Panc1 (cell line): ENCODE data around the gene ILDR2. TPM values are rescaled to one million over a fixed set of nuclear protein-coding genes. Genes with fewer than 3 reads are reported as not detected.

Experiments used
- ATAC-seq: fragments of 200-7000 bp; cut with Tn5 transposase; 2 replicates; pipeline ENCODE4 v1.9.1; 2020; ENCODE audit warnings: mild to moderate bottlenecking, moderate library complexity
- BruUV-seq: library from RNA; stranded (reverse); fragments of 400-500 nt; replicated peaks from 2 replicates; lab custom pipeline; 2021; lab: Mats Ljungman, UMichigan
- CTCF ChIA-PET: fragments of 300-600 bp; sonication (Branson Sonifier 250); formaldehyde crosslinking; loops from one replicate; lab custom pipeline; 2022; ENCODE audit warnings: antibody characterized with exemption; lab: Charles Lee
- POLR2A ChIA-PET: fragments of 300-600 bp; sonication (Branson Sonifier 250); formaldehyde crosslinking; loops from one replicate; lab custom pipeline; 2022; ENCODE audit warnings: antibody characterized with exemption; lab: Charles Lee
- DNase-seq: peaks from one replicate; pipeline ENCODE4 v3.0.0-alpha.2; 2010; ENCODE audit warnings: low read depth, low spot score
- H3K27ac ChIP-seq: 2 replicates; pipeline ENCODE4 v1.5.1; 2011; ENCODE audit warnings: mild to moderate bottlenecking, low read length, inconsistent platforms
- H3K27me3 ChIP-seq: fragments of 200-500 bp; sonication (Bioruptor generic); 2 replicates; pipeline ENCODE4 v1.6.0; 2014; ENCODE audit warnings: low read length, inconsistent platforms; ENCODE audit not compliant: control insufficient read depth, insufficient read depth
- H3K36me3 ChIP-seq: fragments of 200-500 bp; sonication (Bioruptor generic); 2 replicates; pipeline ENCODE4 v1.5.1; 2014; ENCODE audit warnings: inconsistent platforms, mild to moderate bottlenecking, low read length, moderate library complexity; ENCODE audit not compliant: control insufficient read depth, insufficient read depth
- H3K4me1 ChIP-seq: 2 replicates; pipeline ENCODE4 v1.5.1; 2011; ENCODE audit warnings: inconsistent platforms, mild to moderate bottlenecking, low read length, moderate library complexity; ENCODE audit not compliant: control insufficient read depth, insufficient read depth
- H3K4me3 ChIP-seq, 2 experiments: 2 replicates each; pipeline ENCODE4 v1.5.1; 2011 to 2012; ENCODE audit warnings: low read depth in 2 of 2, low read length in 2 of 2, mild to moderate bottlenecking in 2 of 2, inconsistent platforms in 1 of 2, moderate library complexity in 1 of 2
- H3K9me3 ChIP-seq: fragments of 200-500 bp; sonication (Bioruptor generic); 2 replicates; pipeline ENCODE4 v1.5.1; 2014; ENCODE audit warnings: low read depth, mild to moderate bottlenecking, inconsistent platforms, low read length, moderate library complexity; ENCODE audit not compliant: control insufficient read depth, insufficient read depth
- POLR2AphosphoS5 ChIP-seq: IDR thresholded peaks from 2 replicates; pipeline ENCODE4 v1.6.1; 2012; ENCODE audit warnings: mild to moderate bottlenecking, low read depth, low read length, moderate library complexity
- SIN3A ChIP-seq: IDR thresholded peaks from 2 replicates; pipeline ENCODE4 v1.6.1; 2012; ENCODE audit warnings: low read depth, mild to moderate bottlenecking, low read length, moderate library complexity, borderline replicate concordance; ENCODE audit not compliant: insufficient read depth
- TCF7L2 ChIP-seq: IDR thresholded peaks from 2 replicates; pipeline ENCODE4 v1.6.1; 2011; ENCODE audit warnings: mild to moderate bottlenecking, low read depth, low read length, inconsistent platforms
- in situ Hi-C: cut with HindIII; loops from 2 replicates; pipeline ENCODE4 v1.10.0; 2016; ENCODE audit warnings: low sequenced_read_pairs, low pct_unique_long_range_greater_than_20kb
- intact Hi-C: fragments of 100-400 bp; cut with micrococcal nuclease; formaldehyde crosslinking; loops from one replicate; pipeline ENCODE4 v1.10.0; 2022; ENCODE audit not compliant: unreplicated experiment
- total RNA-seq: library from RNA; stranded (reverse); gene quantifications from one replicate; pipeline ENCODE4 v1.2.1, GENCODE V29; 2021; ENCODE audit not compliant: unreplicated experiment
- TF ChIP-seq, protein P1 (sequence below): fragments of 450-650 bp; IDR thresholded peaks from 2 replicates; pipeline ENCODE4 v1.5.1; 2017; ENCODE audit warnings: mild to moderate bottlenecking
- TF ChIP-seq, protein P2 (sequence below), 2 experiments: IDR thresholded peaks; 2 replicates each; pipeline ENCODE4 v1.6.1; 2011 to 2012; ENCODE audit warnings: low read depth in 2 of 2, control low read depth in 1 of 2, low read length in 1 of 2, mild to moderate bottlenecking in 1 of 2, moderate library complexity in 1 of 2; ENCODE audit not compliant: insufficient read depth in 1 of 2

The ILDR2 gene
- total RNA-seq, 1 experiment from 2014 or later, result 0.08 TPM

DNA sequence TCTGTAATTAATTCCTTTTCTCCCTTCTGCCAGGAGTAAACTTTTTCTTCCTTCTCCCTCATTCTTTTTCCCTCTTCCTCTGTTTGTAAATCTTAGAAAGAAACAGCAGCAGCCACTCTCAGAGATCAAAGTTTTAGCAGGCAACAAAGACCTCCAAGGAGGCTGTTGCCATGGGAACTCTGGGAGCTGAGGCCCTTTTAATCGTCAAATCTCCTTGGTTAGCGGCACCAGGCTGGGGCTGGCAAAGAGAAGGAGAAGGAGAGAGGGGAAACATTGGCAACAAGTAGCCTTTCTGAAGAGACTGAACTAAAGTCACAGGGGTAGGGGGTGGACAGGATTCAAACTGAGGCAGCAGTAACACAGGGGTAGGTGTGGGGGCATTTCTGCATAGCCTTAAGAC lies 25.2 kb downstream of the ILDR2 start:
- TF ChIP-seq SIN3A, result no peak
- TF ChIP-seq POLR2AphosphoS5, result no peak
- TF ChIP-seq, protein P1, sequence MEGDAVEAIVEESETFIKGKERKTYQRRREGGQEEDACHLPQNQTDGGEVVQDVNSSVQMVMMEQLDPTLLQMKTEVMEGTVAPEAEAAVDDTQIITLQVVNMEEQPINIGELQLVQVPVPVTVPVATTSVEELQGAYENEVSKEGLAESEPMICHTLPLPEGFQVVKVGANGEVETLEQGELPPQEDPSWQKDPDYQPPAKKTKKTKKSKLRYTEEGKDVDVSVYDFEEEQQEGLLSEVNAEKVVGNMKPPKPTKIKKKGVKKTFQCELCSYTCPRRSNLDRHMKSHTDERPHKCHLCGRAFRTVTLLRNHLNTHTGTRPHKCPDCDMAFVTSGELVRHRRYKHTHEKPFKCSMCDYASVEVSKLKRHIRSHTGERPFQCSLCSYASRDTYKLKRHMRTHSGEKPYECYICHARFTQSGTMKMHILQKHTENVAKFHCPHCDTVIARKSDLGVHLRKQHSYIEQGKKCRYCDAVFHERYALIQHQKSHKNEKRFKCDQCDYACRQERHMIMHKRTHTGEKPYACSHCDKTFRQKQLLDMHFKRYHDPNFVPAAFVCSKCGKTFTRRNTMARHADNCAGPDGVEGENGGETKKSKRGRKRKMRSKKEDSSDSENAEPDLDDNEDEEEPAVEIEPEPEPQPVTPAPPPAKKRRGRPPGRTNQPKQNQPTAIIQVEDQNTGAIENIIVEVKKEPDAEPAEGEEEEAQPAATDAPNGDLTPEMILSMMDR, result no peak
- TF ChIP-seq, protein P2, sequence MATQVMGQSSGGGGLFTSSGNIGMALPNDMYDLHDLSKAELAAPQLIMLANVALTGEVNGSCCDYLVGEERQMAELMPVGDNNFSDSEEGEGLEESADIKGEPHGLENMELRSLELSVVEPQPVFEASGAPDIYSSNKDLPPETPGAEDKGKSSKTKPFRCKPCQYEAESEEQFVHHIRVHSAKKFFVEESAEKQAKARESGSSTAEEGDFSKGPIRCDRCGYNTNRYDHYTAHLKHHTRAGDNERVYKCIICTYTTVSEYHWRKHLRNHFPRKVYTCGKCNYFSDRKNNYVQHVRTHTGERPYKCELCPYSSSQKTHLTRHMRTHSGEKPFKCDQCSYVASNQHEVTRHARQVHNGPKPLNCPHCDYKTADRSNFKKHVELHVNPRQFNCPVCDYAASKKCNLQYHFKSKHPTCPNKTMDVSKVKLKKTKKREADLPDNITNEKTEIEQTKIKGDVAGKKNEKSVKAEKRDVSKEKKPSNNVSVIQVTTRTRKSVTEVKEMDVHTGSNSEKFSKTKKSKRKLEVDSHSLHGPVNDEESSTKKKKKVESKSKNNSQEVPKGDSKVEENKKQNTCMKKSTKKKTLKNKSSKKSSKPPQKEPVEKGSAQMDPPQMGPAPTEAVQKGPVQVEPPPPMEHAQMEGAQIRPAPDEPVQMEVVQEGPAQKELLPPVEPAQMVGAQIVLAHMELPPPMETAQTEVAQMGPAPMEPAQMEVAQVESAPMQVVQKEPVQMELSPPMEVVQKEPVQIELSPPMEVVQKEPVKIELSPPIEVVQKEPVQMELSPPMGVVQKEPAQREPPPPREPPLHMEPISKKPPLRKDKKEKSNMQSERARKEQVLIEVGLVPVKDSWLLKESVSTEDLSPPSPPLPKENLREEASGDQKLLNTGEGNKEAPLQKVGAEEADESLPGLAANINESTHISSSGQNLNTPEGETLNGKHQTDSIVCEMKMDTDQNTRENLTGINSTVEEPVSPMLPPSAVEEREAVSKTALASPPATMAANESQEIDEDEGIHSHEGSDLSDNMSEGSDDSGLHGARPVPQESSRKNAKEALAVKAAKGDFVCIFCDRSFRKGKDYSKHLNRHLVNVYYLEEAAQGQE (IDR thresholded peaks at IDR 0.05; ENCODE audit: insufficient read depth in 1 of 2, low read depth in 2 of 2, low read length in 1 of 2), result no peak
- no peak for TF ChIP-seq TCF7L2
- H3K4me3 ChIP-seq, result no peak overlapping the region
- peaks cover 27% of the 10 kb centered on the region for H3K27me3 ChIP-seq
- no peak overlapping the region for H3K27ac ChIP-seq
- ChIA-PET CTCF (no interaction called here), POLR2A (no interaction called here)
- intact Hi-C loops (no loop called here), in situ Hi-C loops (no loop called here)
- H3K4me1 ChIP-seq, result no peaks in the 10 kb centered on the region
- ATAC-seq, result no peak
- no peaks in the 10 kb centered on the region for H3K36me3 ChIP-seq
- no TSS peak for BruUV-seq
- no peak for DNase-seq
- no peaks in the 10 kb centered on the region for H3K9me3 ChIP-seq

DNA sequence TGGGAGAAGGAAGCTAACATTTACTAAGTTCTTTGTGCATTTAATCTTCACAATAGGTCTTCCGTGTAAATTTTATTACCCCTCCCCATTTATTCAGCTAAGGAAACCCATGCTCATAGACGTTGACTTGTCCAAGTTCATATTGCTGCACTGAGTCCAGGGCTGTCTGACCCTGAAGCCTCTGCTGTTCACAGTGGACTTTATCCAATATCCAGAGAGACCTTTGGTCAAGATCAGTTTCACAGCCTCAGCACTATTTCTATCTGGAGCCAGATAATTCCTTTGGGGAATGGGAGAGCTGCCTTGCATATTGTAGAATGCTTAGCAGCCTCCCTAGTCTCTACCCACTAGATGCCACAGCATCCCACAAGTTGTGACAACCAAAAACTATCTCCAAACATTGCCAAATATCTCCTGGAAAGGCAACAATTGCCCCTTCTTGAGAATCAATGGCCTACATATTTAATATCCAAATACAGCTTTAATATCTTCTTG lies 26.4 kb downstream of the ILDR2 start:
- H3K4me3 ChIP-seq, result no peak overlapping the region
- in situ Hi-C loops, result no loop called here
- ATAC-seq (no peak), DNase-seq (no peak)
- no peaks in the 10 kb centered on the region for H3K9me3 ChIP-seq
- no TSS peak for BruUV-seq
- no peaks in the 10 kb centered on the region for H3K4me1 ChIP-seq
- no peak overlapping the region for H3K27ac ChIP-seq
- CTCF ChIA-PET, result no interaction called here
- TF ChIP-seq POLR2AphosphoS5, result no peak
- TF ChIP-seq, protein P1, result no peak
- TF ChIP-seq, protein P2 (IDR thresholded peaks at IDR 0.05; ENCODE audit: insufficient read depth in 1 of 2, low read depth in 2 of 2, low read length in 1 of 2), result no peak
- no peak for TF ChIP-seq TCF7L2
- intact Hi-C loops, result no loop called here
- POLR2A ChIA-PET, result no interaction called here
- peaks cover 24% of the 10 kb centered on the region for H3K27me3 ChIP-seq
- H3K36me3 ChIP-seq, result no peaks in the 10 kb centered on the region
